AG10803 (cell line): ENCODE measurements around the gene GAGE12J.
"Not testable (repeated sequence)": the region's sequence is repeated elsewhere in the genome, so short reads cannot be mapped to it uniquely, and the experiment has no call there.

Source experiments
- DNase-seq: peaks from one replicate; pipeline ENCODE4 v3.0.0; 2010; ENCODE audit warnings: low read depth
- H3K4me3 ChIP-seq: 2 replicates; pipeline ENCODE4 v1.5.1; 2011; ENCODE audit warnings: mild to moderate bottlenecking, low read length, control low read depth
- TF ChIP-seq, protein P1 (sequence below): conservative IDR thresholded peaks from 2 replicates; pipeline ENCODE4 v1.5.1; 2011; ENCODE audit warnings: mild to moderate bottlenecking, low read length, control low read depth, inconsistent platforms

Gene GAGE12J

DNA sequence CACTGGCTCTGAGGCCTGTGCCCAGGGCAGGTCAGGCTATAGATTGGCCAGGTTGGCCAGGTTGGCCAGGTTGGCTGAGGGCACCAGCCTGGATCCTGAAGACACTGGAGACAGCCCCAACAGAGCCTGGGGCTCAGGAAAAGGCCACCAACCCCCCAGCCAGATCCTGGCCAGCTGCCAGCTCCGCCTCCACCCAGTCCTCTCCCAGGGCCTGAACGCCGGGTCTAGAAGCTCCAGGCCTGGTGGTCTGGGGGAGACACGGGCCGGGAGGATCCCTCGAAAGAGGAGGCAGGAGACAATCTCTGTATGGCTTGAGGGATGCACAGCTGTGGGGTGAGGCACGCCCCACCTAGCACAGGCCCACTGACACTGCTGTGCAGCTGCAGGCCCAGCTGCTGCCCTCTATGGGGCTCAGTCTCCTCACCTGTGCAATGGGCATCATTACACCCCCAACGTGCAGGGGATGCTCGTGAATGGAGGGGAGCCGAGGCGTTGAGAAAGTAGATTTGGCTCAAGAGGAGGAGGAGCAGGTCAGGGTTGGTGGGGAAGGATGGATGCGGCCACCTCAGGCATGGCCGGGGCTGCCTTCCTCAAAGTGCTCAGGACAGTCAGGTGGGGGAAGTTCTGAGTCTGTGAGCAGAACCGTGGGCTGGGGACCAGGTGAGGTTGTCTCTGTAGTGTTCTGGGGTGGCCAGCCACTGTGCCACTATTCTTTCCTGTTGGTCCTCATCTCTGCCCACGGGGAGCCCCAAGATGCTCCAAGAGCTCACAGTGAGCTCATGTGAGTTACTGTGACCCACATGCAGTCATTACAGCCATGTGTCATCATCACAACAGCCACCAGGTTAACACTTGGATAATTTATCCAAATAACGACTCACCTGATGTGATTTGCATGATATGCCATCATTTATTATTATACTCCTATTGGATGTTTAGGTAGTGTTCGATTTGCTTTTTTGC lies 29.2 kb upstream of the GAGE12J start:
- no peak for DNase-seq
- no peak overlapping the region for H3K4me3 ChIP-seq
- TF ChIP-seq, protein P1, sequence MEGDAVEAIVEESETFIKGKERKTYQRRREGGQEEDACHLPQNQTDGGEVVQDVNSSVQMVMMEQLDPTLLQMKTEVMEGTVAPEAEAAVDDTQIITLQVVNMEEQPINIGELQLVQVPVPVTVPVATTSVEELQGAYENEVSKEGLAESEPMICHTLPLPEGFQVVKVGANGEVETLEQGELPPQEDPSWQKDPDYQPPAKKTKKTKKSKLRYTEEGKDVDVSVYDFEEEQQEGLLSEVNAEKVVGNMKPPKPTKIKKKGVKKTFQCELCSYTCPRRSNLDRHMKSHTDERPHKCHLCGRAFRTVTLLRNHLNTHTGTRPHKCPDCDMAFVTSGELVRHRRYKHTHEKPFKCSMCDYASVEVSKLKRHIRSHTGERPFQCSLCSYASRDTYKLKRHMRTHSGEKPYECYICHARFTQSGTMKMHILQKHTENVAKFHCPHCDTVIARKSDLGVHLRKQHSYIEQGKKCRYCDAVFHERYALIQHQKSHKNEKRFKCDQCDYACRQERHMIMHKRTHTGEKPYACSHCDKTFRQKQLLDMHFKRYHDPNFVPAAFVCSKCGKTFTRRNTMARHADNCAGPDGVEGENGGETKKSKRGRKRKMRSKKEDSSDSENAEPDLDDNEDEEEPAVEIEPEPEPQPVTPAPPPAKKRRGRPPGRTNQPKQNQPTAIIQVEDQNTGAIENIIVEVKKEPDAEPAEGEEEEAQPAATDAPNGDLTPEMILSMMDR, result no peak

- not testable (repeated sequence) for H3K4me3 ChIP-seq, DNase-seq
Measured at GRCh38 chrX:49299293-49299692, 22.5 kb upstream of the GAGE12J start.

DNA sequence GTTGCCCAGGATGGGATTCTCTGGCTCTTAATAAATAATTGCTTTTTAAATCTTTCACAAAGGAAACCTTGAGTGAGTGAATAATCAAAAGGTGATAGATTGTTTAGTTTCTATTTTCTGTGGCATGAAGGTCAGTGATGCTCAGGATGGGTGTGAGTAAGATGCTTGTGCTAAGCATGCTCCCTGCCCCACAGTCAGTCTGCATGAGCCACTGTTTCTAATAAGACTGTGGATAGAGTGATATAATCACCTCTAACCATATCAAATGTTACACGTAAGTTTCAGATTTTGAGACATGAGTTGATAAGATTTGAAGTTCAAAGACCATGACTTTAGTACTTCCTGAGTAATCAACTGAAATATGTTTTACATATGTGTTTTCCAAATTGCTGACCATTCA lies 21.1 kb upstream of the GAGE12J start:
- no peak for DNase-seq
- TF ChIP-seq, protein P1, result no peak

GRCh38 chrX:49303346-49303745 lies 18.5 kb upstream of the GAGE12J start, which contains the start of gene GAGE10:
GAGE10 (plus strand) TSS chrX:49303646; CDS start chrX:49304860, 1,214 bp downstream.
- no peak within 1 kb of the TSS for H3K4me3 ChIP-seq
- TF ChIP-seq, protein P1, result no peak
- DNase-seq, result no peak

More for the DNA sequence above, 21.1 kb upstream of the GAGE12J start:
- H3K4me3 ChIP-seq, result no peak overlapping the region

DNA sequence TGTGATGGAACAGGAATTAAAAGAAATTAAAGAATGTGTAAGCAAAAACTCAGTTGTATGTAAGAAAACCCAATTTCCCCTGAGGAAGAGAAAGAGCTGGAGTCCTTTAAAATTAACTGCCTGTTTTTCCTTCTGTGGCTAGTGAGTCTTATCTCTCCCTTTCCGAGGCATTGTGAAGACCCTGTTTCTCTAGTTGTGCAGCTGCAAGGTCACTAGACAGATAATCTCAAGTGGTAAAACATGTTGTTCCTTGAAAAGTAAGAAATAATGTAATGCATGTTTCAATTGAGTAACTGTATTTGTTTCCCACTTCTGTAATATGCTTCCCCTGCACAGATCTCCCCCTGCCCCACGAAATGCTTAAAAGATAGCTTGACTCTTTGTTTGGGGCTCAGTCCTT lies 14.1 kb upstream of the GAGE12J start:
- not testable (repeated sequence) for H3K4me3 ChIP-seq

GRCh38 chrX:49308604-49309269 lies 13.1 kb upstream of the GAGE12J start:
- peak overlapping the region; percentile 52 for H3K4me3 ChIP-seq
- peak; percentile 12 for DNase-seq
- TF ChIP-seq, protein P1, result no peak

More for the DNA sequence above, 14.1 kb upstream of the GAGE12J start:
- DNase-seq, result not testable (repeated sequence)

DNA sequence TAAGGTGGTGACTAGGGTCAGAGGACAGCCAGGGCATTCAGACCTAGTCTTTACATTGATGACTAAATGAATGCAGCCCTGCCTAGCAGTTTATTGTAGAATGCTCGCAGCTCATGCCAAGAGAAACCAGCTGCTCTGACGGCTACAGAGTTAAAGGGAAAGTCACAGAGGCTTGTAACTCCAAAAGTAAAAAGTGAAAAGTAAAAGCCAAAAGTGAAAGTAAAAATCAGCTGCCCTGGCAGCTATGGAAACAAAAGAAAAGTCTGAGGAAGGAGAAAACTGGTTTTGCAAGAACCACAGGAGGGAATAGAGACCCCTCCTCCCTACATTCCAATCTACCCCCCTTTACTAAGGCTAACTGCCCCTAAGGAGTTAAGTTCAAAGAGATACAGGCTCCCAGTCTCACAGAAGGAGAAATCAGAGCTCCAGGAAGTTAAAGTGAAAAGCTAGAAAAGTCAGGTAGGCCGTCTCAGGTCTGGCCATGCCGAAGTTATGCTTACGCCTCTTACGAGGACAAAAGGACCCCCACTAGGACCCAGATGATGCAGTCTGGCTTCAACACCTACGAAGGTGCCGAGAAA lies 12.3 kb upstream of the GAGE12J start:
- TF ChIP-seq, protein P1, result no peak
- peak overlapping the region; percentile 52 for H3K4me3 ChIP-seq
- peak; percentile 5 for DNase-seq

DNA sequence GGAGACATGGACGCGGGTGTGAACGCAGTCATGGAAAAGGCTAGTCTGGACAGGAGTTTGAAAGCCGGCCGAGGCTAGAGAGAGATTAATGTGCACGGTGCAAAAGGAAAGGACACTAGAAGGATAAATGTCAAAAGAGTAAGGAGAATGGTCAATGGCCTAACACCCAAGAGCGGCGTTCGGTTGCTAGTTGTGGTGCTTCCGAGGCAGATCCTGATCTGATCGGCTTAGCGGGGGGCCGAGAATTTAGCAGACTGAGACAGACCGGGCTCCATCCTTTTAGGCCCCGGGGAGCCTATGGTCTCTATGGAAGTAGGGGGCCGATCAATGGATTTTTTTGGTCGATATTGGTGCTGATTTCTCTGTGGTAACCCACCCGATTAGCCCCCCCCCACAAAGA lies 11.5 kb upstream of the GAGE12J start:
- TF ChIP-seq, protein P1, result no peak
- no peak for DNase-seq
- no peak overlapping the region for H3K4me3 ChIP-seq
